ENCODE results near the gene ATG13.

DNA sequence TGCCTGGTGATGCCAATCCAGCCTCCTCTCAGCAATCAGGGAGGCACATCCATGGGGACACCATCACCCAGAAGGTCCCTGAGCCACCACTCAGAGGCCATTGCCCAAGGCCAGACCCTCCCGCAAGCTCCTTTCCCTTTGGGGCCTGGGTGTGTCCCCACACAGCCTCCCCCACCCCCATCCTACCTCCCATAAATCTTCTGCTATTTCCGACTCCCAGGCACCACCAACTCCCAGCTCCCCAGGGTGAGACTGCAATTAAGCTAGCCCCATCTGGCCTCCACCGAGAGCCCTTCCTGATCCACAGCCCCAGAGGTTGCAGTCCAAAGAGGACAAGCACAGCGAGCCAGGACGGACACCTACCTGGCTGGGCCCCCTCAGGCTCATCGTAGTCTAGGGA is 76.7 kb downstream of the ATG13 start:
- TF ChIP-seq, protein P1, sequence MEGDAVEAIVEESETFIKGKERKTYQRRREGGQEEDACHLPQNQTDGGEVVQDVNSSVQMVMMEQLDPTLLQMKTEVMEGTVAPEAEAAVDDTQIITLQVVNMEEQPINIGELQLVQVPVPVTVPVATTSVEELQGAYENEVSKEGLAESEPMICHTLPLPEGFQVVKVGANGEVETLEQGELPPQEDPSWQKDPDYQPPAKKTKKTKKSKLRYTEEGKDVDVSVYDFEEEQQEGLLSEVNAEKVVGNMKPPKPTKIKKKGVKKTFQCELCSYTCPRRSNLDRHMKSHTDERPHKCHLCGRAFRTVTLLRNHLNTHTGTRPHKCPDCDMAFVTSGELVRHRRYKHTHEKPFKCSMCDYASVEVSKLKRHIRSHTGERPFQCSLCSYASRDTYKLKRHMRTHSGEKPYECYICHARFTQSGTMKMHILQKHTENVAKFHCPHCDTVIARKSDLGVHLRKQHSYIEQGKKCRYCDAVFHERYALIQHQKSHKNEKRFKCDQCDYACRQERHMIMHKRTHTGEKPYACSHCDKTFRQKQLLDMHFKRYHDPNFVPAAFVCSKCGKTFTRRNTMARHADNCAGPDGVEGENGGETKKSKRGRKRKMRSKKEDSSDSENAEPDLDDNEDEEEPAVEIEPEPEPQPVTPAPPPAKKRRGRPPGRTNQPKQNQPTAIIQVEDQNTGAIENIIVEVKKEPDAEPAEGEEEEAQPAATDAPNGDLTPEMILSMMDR (IDR thresholded peaks at IDR 0.05 in 4 of 5, conservative IDR thresholded peaks at IDR 0.05 in 1 of 5): no peak
- no peak for TF ChIP-seq POLR2A (IDR thresholded peaks at IDR 0.05)

All from gastrocnemius medialis (tissue), 4 donors.